Stimulated activated CD8-positive, alpha-beta memory T cell treated with anti-CD3 and anti-CD28 coated beads, Interleukin-4, amount 100 ng/mL, for 4 hours (primary cell): ENCODE data around the gene RSPH1.

Experiments used
- DNase-seq, 2 donors: peaks; one replicate each; pipeline ENCODE4 v3.0.0-alpha.2; 2020; ENCODE audit warnings: low read depth in 2 of 2, low spot score in 1 of 2

The RSPH1 gene

GRCh38 chr21:42431196-42431595, 64.8 kb downstream of the RSPH1 start:
- no peak for DNase-seq

GRCh38 chr21:42430521-42430920, 65.5 kb downstream of the RSPH1 start:
- DNase-seq = no peak

GRCh38 chr21:42429856-42430255, 66.2 kb downstream of the RSPH1 start:
- no peak for DNase-seq

GRCh38 chr21:42429021-42429420, 67.0 kb downstream of the RSPH1 start:
- DNase-seq = no peak

GRCh38 chr21:42427809-42428419, 68.1 kb downstream of the RSPH1 start:
- no peak for DNase-seq

GRCh38 chr21:42426876-42427480, 69.0 kb downstream of the RSPH1 start:
- DNase-seq = no peak

GRCh38 chr21:42426424-42426823, 69.6 kb downstream of the RSPH1 start:
- no peak for DNase-seq

GRCh38 chr21:42425591-42425990, 70.4 kb downstream of the RSPH1 start:
- no peak for DNase-seq

GRCh38 chr21:42424914-42425541, 71.0 kb downstream of the RSPH1 start:
- DNase-seq = peak in 1 of 2 donors; percentile 63

GRCh38 chr21:42423685-42424084, 72.3 kb downstream of the RSPH1 start:
- no peak for DNase-seq

- DNase-seq = no peak
Observed at GRCh38 chr21:42423197-42423675, 72.8 kb downstream of the RSPH1 start.
